GM12891 (cell line): ENCODE measurements around the gene TIMM13.
"Not testable (repeated sequence)": the region's sequence is repeated elsewhere in the genome, so short reads cannot be mapped to it uniquely, and the experiment has no call there.

Source experiments
- PAX5 ChIP-seq: IDR thresholded peaks from 2 replicates; pipeline ENCODE4 v1.6.1; 2011; ENCODE audit warnings: low read length, moderate library complexity, mild to moderate bottlenecking; ENCODE audit not compliant: insufficient read depth, severe bottlenecking
- POLR2A ChIP-seq: IDR thresholded peaks from 2 replicates; pipeline ENCODE4 v1.6.1; 2011; ENCODE audit warnings: low read depth, low read length, control low read depth
- POLR2AphosphoS5 ChIP-seq: IDR thresholded peaks from 2 replicates; pipeline ENCODE4 v1.6.1; 2011; ENCODE audit warnings: low read depth, low read length, control low read depth
- POU2F2 ChIP-seq: IDR thresholded peaks from 2 replicates; pipeline ENCODE4 v1.6.1; 2011; ENCODE audit warnings: low read depth, mild to moderate bottlenecking, control low read depth, low read length, moderate library complexity
- SPI1 ChIP-seq: IDR thresholded peaks from 2 replicates; pipeline ENCODE4 v1.6.1; 2011; ENCODE audit warnings: low read depth, low read length, control low read depth
- TAF1 ChIP-seq: IDR thresholded peaks from 2 replicates; pipeline ENCODE4 v1.6.1; 2011; ENCODE audit warnings: low read depth, low read length, control low read depth

GRCh38 chr19:2469915-2470200, 42.5 kb upstream of the TIMM13 start:
- not testable (repeated sequence) for TF ChIP-seq TAF1, POLR2AphosphoS5, POLR2A, POU2F2, PAX5, SPI1
